Cerebellar nuclear complex (tissue), 1 donor: ENCODE data around the gene CEP68.
"Not testable (repeated sequence)": the region's sequence is repeated elsewhere in the genome, so short reads cannot be mapped to it uniquely, and the experiment has no call there.

ENCODE experiments used
- DNase-seq, 2 experiments: peaks; one replicate each; lab custom pipeline; 2025; lab: John Stamatoyannopoulos, UW

CEP68 gene

DNA sequence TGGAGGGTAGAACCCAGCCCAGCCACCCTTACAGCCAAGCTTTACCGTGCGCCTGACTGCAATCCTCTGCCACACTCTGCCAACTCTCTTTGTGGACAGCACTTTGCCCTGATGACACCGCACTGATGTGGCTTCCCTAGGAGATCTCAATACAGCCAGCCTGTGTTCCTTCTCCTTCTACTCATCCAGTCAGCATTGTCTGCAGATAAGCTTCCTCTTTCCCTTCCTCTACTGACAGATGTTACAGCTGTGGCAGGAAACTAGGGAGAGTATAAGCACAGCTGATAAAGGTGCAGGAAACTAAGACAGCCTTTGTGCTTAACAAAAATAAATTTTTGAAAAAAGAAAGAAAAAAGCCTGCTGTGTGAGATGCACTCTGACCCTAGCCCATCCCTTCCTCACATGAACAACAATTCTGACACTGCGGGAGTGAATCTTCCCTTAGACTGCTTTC lies 25.0 kb downstream of the CEP68 start:
- DNase-seq = no peak

DNA sequence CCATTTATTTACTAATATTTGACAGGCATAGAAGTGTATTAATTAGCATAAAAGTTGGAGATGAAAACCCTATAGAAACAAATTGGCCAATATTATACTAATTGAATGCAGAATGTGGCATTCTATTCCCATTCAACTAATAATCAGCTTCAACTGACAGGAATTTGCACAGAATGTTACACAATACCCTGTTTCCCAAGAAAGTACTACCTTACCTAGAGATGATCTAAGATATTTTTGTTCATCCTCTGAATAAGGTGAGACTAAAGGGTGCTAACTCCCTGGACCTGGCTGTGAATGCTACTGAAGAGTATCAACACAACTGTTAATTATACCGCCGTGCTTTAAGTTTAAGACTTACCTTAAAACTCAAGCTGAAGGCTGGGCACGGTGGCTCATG lies 28.9 kb downstream of the CEP68 start:
- no peak for DNase-seq

DNA sequence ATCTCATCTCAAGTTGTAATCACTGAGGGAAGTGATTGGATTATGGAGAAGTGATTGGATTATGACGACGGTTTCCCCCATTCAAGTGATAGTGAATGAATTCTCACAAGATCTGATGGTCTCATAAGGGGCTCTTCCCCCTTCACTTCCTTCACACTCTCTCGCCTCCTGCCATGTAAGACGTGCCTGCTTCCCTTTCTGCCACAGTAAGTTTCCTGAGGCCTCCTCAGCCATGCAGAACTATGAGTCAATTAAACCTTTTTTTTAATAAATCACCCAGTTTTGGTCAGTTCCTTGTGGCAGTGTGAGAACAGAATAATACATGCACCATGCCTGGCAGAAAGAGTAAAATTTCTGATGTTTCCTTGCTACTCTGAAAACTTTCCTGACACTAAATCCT lies 36.6 kb downstream of the CEP68 start:
- no peak for DNase-seq

DNA sequence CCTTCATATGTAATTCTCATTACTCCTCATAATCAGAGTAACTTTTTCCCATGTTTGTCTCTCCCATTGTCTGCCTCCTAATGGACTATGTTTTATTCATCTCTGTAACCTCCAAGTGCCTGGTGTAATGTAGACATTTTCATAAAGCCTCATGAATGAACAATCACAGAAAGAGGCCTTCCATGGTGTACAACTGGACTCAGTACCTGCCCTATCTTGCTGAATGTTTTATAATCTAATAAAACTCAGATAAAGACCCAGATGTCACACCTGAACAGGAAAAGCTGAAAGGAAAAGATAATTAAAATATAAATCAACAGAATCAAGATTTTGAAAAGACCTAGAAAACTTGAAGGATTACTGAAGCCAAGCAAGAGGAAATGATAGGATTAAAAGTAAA lies 37.0 kb downstream of the CEP68 start:
- DNase-seq = no peak

DNA sequence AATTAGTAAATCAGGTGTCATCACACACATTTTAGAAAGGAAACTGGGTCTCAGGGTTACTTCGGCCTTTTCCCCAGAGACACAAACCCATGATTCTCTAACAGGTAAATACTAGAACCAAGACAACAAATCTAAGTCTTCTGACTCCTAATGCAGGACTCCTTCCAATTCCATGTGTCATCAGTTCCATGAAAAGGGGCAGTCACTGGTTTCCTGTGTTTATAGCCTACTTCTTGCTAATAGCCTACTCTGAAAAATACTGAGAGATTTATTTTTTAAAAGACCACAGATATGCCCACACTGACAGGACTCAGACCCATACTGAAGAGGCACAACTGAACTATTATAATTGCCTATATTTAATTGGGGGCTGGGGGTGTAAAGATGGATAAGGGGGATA lies 40.7 kb downstream of the CEP68 start:
- no peak for DNase-seq

DNA sequence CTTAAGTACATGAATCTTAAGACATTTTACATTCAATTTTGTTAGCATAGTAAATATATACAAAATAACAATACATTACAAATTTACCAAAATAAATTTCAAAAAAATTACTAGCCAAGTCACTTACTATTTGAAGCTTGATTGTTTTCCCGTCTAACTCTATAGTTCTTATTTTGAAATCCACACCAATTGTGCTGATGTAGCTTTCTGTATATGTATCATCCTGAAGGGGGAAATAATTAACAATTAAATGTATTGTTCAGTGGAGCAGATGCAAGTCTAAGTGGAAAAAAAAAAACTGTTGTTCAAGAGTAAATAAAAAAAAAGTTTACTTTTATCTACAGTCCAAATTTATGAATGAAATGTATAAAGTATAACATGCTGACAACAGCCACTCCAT lies 41.6 kb downstream of the CEP68 start:
- DNase-seq = no peak

DNA sequence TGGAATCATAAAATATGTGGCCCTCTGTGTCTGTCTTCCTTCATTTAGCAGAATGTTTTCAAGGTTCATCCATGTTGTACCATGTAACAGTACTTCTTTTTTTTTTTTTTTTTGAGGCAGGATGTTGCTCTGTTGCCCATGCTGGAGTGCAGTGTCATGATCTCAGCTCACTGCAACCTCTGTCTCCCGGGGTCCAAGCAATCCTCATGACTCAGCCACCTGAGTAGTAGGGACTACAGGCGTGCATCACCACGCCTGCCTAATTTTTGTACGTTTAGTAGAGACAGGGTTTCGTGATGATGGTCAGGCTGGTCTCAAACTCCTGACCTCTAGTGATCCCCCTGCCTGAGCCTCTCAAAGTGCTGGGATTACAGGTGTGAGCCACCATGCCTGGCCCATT lies 42.5 kb downstream of the CEP68 start:
- no peak for DNase-seq

DNA sequence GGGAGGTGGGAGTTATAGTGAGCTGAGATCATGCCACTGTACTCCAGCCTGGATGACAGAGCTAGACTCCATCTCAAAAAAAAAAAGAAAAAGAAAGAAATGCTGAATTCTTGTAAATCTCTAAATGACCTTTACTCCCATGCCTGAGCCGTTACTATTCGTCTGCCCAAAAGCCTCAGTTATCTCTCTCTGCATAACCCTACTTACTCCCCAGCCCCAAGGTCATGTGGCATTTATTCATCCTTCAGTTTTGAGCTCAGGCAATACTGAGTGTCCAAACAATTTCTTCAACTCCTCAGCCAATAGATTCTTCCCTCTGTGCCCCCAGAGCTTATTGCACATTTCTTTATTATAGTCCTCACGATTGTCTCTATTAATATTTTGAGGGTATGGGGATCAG lies 44.9 kb downstream of the CEP68 start:
- no peak for DNase-seq

DNA sequence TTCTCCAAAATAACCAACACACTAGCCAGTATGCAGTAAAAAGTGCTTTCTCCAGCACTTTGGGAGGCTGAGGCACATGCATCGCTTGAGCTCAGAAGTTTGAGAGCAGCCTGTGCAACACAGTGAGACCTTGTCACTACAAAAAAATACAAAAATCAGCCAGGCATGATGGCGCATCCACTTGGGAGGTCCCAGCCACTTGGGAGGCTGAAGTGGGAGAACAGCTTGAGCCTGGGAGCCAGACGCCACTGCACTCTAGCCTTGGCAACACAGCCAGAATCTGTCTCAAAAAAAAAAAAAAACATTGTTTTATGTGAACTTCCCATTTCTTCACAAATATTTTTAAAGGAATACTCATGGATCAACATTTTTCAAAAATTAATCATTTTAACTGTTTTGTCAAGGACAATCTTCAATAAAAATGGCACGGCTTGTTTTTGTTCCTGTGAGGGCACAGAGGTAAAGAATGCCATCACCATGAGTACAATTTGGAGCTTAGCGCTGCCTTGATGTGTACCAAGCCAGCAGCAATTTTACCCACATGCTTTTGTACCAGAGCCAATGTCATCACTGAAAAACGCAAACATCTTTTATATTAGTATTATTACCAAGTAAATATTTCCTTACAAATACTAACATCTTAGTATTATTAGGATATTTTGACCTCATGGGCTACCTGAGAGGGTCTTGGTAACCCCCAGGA lies 46.9 kb downstream of the CEP68 start:
- DNase-seq = no peak

DNA sequence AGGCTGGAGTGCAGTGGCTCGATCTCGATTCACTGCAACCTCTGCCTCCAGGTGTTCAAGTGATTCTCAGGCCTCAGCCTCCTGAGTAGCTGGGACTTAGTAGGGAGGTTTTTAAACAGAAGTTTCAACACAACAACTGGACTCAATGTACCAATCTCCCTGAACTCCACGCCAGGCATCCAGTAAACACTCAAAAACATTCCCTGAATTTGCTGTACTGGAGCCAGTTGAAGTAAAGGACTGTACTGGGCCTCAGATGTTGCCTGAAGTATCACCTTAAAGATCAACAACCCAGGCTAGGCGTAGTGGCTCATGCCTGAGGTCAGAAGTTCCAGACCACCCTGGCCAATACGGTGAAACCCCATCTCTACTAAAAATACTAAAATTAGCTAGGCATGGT lies 51.3 kb downstream of the CEP68 start:
- no peak for DNase-seq

DNA sequence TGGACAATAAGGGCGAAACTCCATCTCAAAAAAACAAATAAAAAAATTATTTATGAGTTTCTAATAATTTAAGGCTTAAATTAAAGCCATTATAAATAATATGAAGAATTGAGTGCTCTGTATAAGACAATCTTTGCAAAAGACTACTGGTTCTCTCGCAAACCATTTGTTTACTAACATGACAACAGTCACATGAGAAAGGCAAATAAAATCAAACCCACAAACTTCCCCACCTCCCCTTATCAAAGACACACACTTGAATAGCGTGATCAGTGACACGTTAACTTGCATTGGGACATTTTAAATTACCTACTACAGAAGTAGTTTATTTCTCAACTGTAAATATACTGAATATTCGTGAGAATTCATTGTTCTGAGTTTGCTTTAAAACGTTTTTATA lies 52.6 kb downstream of the CEP68 start:
- DNase-seq = no peak

DNA sequence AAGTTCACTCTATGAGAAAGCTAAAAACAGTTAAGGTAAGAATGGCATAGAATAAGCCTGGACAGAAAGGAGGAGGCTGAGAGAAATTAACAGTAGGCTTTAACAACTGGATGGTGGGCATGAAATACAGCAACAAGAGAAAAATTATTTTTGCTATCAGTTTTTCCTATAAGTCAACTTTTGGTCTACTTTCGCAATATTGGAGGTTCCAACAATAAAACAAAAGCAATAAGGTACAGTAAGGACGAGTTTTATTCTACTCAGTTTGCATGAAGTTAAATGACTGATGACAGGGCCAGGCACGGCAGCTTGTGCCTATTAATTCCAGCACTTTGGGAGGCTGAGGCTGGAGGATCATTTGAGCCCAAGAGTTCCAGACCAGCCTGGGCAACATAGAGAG lies 56.4 kb downstream of the CEP68 start:
- no peak for DNase-seq

DNA sequence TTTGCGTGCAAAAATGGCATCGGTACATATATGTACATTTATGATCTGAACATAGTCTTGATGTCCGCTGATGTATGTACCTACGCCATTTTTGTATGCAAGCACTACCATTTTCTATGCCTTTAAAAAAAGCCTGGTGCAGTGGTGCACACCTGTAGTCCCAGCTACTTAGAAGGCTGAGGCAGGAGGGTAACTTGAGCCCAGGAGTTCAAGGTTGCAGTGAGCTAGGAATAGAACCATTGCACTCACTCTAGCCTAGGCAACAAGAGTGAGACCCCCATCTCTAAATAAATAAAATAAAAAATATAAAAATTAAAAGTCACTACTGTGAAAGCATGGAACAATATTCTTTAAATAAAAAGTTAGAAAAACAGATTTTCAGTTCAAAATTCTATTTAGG lies 57.0 kb downstream of the CEP68 start:
- DNase-seq = no peak

DNA sequence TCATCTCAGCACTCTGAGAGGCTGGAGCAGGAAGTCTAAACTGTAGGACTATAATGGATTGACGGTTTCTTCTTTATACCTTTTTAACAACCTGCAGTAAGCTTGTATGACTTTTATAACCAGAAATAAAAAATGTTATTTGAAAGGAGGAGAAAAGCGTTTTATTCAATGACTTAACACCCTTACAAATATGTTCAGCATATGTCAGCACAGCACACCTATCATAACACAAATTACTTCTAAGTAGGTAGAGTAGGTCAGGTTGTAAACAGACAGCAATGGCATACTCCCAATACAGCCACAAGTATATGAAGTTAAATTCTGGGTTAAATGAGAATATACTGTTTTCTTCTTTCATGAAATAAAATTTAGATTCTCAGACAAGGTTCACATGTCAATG lies 57.6 kb downstream of the CEP68 start:
- DNase-seq = no peak

DNA sequence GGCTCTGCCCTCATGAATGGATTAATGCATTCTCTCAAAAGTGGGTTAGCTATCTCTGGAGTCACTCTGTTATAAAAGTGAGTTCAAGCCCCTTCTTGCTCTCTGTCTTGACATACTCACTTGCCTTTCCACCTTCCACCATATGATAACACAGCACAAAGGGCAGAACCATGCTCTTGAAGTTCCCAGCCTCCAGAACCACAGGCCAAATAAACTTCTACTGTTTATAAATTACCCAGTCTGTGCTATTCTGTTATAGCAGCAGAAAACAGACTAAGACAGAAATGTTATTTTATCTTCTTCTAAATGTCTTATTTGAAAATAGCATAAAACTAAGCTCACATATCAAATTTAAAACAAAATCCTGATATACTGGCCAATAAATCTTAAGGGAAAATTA lies 58.7 kb downstream of the CEP68 start:
- no peak for DNase-seq

DNA sequence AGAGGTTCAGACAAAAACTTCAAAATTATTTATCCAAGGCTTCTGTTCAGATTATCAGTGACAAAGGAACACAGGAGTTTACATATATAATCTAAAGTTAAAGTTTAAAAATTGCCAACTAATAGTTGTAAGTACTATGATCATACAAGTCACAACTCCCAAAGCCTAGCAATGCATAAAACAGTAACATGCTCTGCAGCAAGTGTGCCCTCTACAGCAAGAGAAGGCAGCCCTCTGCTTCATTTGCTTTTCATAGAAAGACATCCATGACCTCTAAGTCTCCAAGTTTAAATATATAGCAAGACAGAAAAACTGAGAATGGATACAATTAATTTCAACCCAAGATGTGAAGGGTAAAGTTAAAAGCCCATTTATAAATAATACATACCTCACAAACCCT lies 60.4 kb downstream of the CEP68 start:
- no peak for DNase-seq

DNA sequence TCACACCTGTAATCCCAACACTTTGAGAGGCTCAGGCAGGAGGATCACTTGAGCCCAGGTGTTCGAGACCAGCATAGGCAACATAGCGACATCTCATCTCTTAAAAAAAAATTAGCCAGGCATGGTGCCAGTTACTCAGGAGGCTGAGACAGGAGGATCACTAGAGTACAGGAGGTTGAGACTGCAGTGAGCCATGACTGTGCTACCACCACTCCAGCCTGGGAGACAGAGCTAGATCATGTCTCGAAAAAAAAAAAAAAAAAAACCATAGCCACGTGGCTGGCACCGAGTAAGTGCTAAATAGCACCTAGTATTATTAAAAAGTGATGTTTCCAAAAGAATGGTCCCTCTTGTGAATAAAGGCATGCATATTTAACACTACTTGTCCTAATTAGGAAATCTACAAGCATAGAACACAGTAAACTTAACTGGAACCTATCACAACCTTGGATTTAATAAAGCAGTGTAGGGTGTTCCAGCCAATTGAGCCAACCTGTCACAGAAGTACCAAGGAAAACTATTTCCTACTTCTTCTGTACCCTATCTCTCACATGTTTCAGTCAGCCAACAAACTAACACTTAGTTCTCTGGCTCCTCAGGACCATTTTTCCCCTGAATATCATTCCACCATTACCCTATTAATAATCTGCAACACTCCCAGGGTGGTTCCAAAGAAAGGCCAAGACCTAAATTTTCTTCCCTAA lies 64.9 kb downstream of the CEP68 start:
- DNase-seq = no peak

DNA sequence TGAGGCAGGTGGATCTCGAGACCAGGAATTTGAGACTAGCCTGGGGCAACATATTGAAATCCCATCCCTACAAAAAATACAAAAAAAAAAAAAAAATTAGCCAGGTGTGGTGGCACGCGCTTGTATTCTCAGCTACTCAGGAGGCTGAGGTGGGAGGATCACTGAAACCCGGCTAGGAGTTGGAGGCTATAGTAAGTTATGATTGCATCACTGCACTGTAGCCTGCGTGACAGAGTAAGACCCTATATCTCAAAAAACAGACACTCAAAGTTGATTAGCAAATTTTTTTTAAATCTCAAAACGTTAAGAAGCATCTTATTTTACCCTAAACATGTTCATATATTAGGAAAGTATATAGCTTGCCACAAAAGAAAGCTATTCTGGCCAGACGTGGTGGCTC lies 66.1 kb downstream of the CEP68 start:
- DNase-seq = no peak

DNA sequence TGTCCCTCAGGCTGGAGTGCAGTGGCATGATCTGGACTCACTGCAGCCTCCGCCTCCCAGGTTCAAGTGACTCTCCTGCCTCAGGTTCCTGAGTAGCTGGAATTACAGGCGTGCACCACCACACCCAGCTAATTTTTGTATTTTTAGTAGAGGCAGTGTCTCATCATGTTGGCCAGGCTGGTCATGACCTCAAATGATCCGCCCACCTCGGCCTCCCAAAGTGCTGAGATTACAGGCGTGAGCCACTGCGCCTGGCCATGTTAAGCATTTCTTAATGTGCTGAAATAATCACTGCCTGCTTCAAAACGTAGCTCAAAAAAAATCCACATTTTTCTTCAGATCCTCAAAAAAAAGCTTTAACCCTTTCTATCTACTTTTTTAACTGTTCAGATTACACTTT lies 69.2 kb downstream of the CEP68 start:
- DNase-seq = not testable (repeated sequence)

DNA sequence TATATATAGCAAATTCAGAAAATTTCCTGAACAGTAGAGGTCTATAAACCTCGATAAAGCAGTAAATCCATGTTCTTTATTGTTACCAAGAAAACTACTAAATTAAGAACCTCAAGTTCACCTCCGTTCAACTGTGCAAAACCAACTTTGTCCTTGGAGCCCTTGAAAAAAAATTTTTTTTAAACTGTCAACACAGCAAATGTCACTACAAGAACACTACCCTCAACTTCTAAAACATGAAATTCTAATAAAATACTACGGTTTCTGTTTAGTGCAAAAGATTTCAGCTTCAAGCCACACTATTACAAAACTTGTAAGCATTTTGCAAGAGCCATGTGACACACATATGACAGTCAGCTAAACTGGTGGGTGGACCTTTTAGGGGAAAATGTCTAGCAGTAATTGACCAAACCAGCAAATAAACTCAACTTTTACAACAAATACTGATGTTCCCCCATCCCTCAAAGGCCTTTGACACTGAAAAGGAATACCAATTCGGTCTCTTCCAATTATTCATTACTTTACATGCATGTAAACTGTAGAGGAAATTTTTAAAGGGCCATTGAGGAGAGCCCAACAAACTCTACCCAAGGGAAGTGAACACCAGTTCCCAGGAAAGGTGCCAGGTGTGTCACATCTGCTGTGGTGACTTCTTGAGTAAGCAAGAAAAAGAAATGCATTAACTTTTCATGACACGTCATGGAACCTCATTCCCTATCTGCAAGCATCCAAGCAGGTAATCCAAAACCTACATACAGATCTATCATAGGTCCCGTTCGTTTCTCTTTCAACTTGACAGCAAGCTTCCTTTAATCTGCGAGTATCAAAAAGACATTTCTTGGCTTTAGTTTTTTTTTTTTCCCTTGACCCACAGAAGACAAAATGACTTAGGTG lies 72.3 kb downstream of the CEP68 start:
- no peak for DNase-seq

DNA sequence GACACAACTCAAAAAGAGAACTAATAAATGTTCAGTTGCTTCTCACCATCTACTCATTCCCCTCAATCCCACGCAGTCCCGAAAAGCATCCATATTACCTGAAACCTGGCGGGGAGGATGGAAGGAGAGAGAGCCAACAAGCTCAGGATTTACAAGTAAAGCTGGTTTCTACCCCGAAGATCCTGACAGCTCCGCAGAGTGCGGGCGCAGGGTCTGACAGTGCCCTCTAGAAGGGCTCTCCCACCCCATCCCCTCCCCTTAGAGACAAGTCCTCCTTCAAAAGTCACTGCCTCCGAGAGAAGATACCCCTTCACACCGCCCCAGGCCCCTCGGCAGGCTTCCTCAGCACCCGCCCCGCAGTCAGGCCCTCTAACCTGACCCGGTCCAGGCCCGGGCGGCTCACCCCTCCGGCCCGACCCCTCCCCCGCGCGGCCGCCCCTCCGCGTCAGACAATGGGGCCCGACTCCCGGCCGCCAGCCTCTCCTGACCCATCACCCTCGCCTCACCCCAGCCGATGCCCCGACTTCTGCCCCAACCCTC lies 73.1 kb downstream of the CEP68 start:
- no peak for DNase-seq

DNA sequence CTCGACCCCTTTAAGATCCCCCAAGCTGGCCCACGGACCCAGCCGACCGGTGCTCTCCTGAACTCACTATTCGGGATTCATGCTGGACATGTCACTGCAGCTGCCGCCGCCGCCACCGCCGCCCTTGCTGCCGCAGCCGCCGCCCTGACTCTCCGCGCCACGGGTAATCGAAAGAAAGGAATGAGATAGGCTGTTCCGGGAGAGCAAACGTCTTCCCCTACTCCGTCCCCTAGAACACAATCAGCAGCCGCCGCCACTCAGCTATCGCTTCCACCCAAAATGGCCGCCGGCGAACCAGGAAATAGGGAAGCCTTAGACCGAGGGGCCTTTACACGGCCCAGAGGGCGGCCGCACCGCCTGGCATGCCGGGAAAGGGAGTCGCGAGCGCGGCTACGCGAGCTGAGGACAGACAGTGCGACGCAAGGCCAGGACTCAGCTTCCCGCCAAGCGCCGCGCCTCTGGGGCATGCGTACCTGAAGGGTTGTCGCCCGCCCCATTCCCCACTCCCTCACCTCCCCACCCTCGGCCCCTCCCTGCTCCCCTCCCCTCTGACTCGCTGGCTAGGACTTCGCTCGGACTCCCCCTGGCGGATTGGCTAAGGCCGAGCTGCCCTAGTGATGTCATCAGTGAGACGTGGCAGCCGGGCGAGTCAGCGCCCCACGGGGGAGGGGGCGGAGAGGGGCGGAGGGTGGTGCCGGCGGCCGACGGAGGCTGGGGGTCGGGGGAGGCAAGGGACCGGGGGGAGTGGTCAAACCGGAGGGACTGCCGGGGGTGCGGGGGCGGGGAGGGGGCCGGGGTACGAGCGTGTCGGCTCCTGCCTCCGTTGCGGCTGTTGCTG lies 73.8 kb downstream of the CEP68 start, which contains the start of gene RAB1A:
Gene RAB1A (minus strand): TSS at position 281 of the 838 bp plus-strand sequence. CDS start 191 bp downstream, at position 90.
- DNase-seq = peak; percentile 97 to 99
